ENCODE data around the gene RBM14.

GRCh38 chr11:66629356-66629755, 12.9 kb downstream of the RBM14 start:
- TF ChIP-seq CTCF (IDR thresholded peaks at IDR 0.05; ENCODE audit: borderline replicate concordance, extremely low read depth, low read length, poor library complexity, severe bottlenecking), result no peak
- no peak for TF ChIP-seq EZH2 (IDR thresholded peaks at IDR 0.05; ENCODE audit: borderline replicate concordance, low read depth, low read length, severe bottlenecking)

All from DND-41 (cell line).